HepG2 (cell line): ENCODE measurements around the gene TCF3. TPM values are rescaled to one million over a fixed set of nuclear protein-coding genes. Genes with fewer than 3 reads are reported as not detected.
A peak's percentile ranks its signal among the peaks of the same experiment; 100 is the strongest.

Source experiments
- AKNA ChIP-seq: sonication (generic); formaldehyde crosslinking; IDR thresholded peaks from 2 replicates; pipeline ENCODE4 v1.4.0; 2020; ENCODE audit warnings: missing genetic modification reagents, borderline replicate concordance
- ASH2L ChIP-seq: fragments of 300-600, 200-600 bp; sonication (generic); IDR thresholded peaks from 2 replicates; pipeline ENCODE4 v1.7.0; 2017; ENCODE audit warnings: low read depth, mild to moderate bottlenecking, moderate library complexity, mixed read lengths, low read length; ENCODE audit not compliant: insufficient read length
- EZH2 ChIP-seq: conservative IDR thresholded peaks from 2 replicates; pipeline ENCODE4 v1.6.1; 2012; ENCODE audit warnings: mild to moderate bottlenecking, low read depth, low read length, moderate library complexity
- HMGXB4 ChIP-seq, 2 experiments: sonication (generic) in 1 of 2; formaldehyde crosslinking in 1 of 2; IDR thresholded peaks; 2 replicates each; pipeline versions ENCODE4 v1.4.0 to v1.6.1; 2018 to 2020; ENCODE audit warnings: missing genetic modification reagents in 2 of 2, borderline replicate concordance in 1 of 2, low read depth in 1 of 2, mild to moderate bottlenecking in 1 of 2, missing biosample characterization in 1 of 2
- KAT8 ChIP-seq: IDR thresholded peaks from 2 replicates; pipeline ENCODE4 v1.6.1; 2016; ENCODE audit warnings: missing genetic modification reagents, missing compliant biosample characterization
- KMT2A ChIP-seq: sonication (generic); formaldehyde crosslinking; IDR thresholded peaks from 2 replicates; pipeline ENCODE4 v1.4.0; 2020; ENCODE audit warnings: missing genetic modification reagents
- MAF1 ChIP-seq: sonication (generic); formaldehyde crosslinking; IDR thresholded peaks from 2 replicates; pipeline ENCODE4 v1.5.0; 2020; ENCODE audit warnings: missing genetic modification reagents, borderline replicate concordance
- NFATC3 ChIP-seq: sonication (generic); formaldehyde crosslinking; IDR thresholded peaks from 2 replicates; pipeline ENCODE4 v1.5.1; 2020; ENCODE audit warnings: mild to moderate bottlenecking, missing genetic modification reagents
- RFXANK ChIP-seq: IDR thresholded peaks from 2 replicates; pipeline ENCODE4 v1.6.1; 2016
- RNF219 ChIP-seq: sonication (generic); formaldehyde crosslinking; IDR thresholded peaks from 2 replicates; pipeline ENCODE4 v1.5.0; 2020; ENCODE audit warnings: mild to moderate bottlenecking, missing genetic modification reagents
- ZBTB39 ChIP-seq: sonication (generic); formaldehyde crosslinking; IDR thresholded peaks from 2 replicates; pipeline ENCODE4 v1.5.0; 2020; ENCODE audit warnings: missing genetic modification reagents
- ZFP41 ChIP-seq: sonication (generic); formaldehyde crosslinking; IDR thresholded peaks from 2 replicates; pipeline ENCODE4 v1.4.0; 2020; ENCODE audit warnings: mild to moderate bottlenecking, missing genetic modification reagents, borderline replicate concordance
- ZNF562 ChIP-seq: sonication (generic); formaldehyde crosslinking; IDR thresholded peaks from 2 replicates; pipeline ENCODE4 v1.8.0; 2022; ENCODE audit warnings: missing genetic modification reagents, borderline replicate concordance
- ZNF567 ChIP-seq: sonication (generic); formaldehyde crosslinking; IDR thresholded peaks from 2 replicates; pipeline ENCODE4 v1.8.1; 2023; ENCODE audit warnings: mild to moderate bottlenecking, missing genetic modification reagents, borderline replicate concordance
- ZNF615 ChIP-seq: sonication (generic); formaldehyde crosslinking; IDR thresholded peaks from 2 replicates; pipeline ENCODE4 v1.5.0; 2020; ENCODE audit warnings: mild to moderate bottlenecking, missing genetic modification reagents, borderline replicate concordance
- ZNF788 ChIP-seq: sonication (generic); formaldehyde crosslinking; IDR thresholded peaks from 2 replicates; pipeline ENCODE4 v1.5.0; 2020; ENCODE audit warnings: mild to moderate bottlenecking, missing genetic modification reagents, borderline replicate concordance
- polyA plus RNA-seq, 8 experiments: library from polyadenylated mRNA; depleted of rRNA in 3 of 8; stranded (reverse) in 7 of 8; unstranded in 1 of 8; fragments of >200 nt; fragmentation: Illumina TruSeq in 4 of 8; extraction: Trizol in 4 of 8; gene quantifications; 2 replicates each; pipeline versions ENCODE4 v1.2.1 to v1.2.3, GENCODE V29; 2011 to 2016; ENCODE audit warnings: low read depth in 4 of 8, missing spikeins in 1 of 8, mixed read lengths in 1 of 8; ENCODE audit not compliant: insufficient read depth in 1 of 8
- total RNA-seq, 5 experiments: library from RNA; depleted of rRNA; stranded (reverse); fragments of >200 nt; fragmentation: Illumina TruSeq; extraction: Trizol; gene quantifications; 2 replicates each; pipeline ENCODE4 v1.2.3, GENCODE V29; 2016; ENCODE audit warnings: low read depth in 1 of 5

The TCF3 gene
- total and polyA plus RNA-seq, 2 of the 13 experiments (the other 11 are each of a cell fraction or from before 2014, with no cell fraction given), result 51.4 to 53.2 TPM

GRCh38 chr19:1606138-1606651 is 46.2 kb downstream of the TCF3 start (continued):
- TF ChIP-seq HMGXB4 (CRISPR knock-in tag; IDR thresholded peaks at IDR 0.05; ENCODE audit: borderline replicate concordance in 1 of 2, low read depth in 1 of 2) (no peak; a peak in 1 of 4 replicates), KAT8 (CRISPR knock-in tag) (no peak), ZNF615 (CRISPR knock-in tag) (no peak), EZH2 (no peak), MAF1 (CRISPR knock-in tag) (0 out of 2 replicates have a peak, but pooled peaks have one; percentile 23), AKNA (no peak), NFATC3 (no peak), KMT2A (CRISPR knock-in tag) (no peak), RNF219 (no peak), ZNF562 (no peak), ASH2L (peak; percentile 22), ZBTB39 (CRISPR knock-in tag) (no peak), ZNF788 (CRISPR knock-in tag) (0 out of 2 replicates have a peak, but pooled peaks have one; percentile 1), ZFP41 (CRISPR knock-in tag) (no peak), RFXANK (CRISPR knock-in tag) (no peak), ZNF567 (CRISPR knock-in tag) (no peak)
